ENCODE data around the gene ZBTB43. TPM values are rescaled to one million over a fixed set of nuclear protein-coding genes. Genes with fewer than 3 reads are reported as not detected.

The ZBTB43 gene
- total RNA-seq, 1 experiment from 2014 or later = 0.98 TPM

DNA sequence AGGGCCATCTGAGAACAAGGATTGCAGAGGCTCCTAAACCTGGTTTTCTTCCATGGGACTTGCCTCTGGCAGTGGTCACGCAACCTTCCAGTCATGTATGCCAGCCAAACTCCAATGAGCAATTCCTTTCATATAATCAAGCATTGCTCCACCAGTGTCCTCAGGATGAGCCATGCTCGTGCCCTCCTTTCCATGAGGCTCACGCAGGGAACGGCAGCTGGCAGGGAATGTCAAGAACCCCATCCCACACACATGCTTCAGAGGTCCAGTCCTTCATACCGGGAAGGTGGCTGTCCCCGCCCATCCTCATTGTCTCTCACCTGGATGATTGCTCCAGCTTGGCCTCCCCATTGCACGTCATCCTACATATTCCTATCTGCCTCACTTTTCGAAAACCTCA is 42.2 kb downstream of the ZBTB43 start:
- in situ Hi-C loops (cut with HindIII; ENCODE audit: low pct_unique_long_range_greater_than_20kb, low sequenced_read_pairs) = no loop called here
- DNase-seq (ENCODE audit: low read depth) = no peak

DNA sequence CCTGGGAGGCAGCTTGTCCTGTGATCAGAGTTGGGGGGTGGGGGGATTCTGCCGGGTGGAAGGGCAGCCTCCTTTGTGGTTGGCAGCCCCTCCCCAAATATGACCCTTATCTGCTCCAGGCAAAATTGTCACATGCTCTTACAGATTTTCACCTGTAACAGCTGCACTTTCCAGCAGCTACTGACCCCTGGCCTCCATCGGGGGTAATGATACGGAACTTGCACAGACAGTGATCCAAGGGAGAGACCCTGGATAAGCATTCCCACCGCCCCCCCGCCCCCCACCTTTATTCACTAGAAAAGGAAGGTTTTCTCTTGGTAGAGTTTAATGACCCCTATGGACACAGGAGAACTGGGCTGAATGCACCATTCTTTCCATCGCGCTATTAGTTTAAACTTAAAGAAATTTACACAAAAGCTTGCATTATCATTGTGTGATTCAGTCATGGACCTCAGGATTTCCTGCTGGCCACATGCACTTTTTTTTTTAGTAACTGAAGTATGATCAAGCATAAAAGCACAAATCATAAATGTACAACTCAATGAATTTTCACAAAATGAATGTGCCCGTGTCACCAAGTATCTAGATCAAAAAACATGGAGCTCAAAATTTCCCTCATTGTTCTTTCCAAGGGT is 44.9 kb downstream of the ZBTB43 start:
- in situ Hi-C loops (cut with HindIII; ENCODE audit: low pct_unique_long_range_greater_than_20kb, low sequenced_read_pairs) = no loop called here
- DNase-seq (ENCODE audit: low read depth) = no peak

DNA sequence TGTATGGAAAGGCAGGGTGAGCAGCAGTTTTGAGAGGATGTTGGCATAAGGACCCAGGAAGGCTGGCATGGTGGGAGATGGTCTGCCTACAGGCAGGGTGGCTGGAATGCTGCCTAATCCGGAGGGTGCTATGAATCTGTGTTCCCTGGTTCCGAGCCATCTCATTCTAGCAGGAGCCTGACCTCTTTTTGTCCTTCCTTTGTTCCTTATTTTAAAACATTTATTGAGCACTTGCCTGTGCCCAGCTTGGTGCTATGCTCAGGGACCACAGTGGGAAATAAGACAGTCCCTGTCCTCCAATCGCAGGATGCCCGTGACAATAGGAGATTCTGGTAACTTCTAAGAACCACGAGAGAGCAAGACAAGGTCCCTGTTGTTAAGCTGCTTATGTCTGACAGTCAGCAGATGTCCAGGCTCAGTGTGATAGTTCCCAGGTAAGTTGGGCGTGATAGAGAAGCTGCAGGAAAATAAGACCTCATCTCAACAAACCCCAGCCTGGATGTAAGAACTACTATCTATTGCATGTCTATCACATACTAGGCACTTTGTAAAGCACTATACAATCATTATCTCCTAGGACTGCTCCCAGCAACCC is 46.5 kb downstream of the ZBTB43 start:
- in situ Hi-C loops (cut with HindIII; ENCODE audit: low pct_unique_long_range_greater_than_20kb, low sequenced_read_pairs) = no loop called here
- no peak for DNase-seq (ENCODE audit: low read depth)

DNA sequence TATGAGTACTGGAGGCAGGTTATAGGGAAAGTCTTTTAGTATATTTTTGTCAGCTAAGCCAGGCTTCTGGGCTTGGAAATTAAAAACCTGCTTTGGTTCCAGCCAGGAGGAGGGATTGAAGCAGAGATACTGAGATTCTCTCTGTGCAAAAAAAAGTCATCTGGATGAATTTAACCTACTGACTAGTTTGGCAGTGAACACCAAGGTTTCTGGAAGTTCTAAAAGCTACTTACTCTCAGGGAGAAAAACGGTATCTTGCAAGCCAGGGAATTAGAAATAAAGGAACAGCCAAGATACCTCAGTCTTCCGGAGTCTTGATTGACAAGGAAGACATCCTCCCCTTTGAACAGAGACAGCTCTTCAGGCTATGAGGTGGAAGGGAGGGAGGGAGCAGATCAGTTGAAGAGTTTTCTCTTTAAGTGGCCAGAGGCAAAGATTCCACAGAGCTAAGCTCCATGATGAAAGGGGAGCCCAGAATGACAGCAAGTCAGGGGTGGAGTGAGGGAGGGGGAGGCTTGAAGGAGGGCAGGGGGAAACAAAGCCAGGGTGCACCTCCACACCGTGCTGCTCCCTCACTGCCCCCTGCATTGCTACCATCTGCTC is 47.3 kb downstream of the ZBTB43 start:
- no peak for DNase-seq (ENCODE audit: low read depth)
- in situ Hi-C loops (cut with HindIII; ENCODE audit: low pct_unique_long_range_greater_than_20kb, low sequenced_read_pairs) = no loop called here

DNA sequence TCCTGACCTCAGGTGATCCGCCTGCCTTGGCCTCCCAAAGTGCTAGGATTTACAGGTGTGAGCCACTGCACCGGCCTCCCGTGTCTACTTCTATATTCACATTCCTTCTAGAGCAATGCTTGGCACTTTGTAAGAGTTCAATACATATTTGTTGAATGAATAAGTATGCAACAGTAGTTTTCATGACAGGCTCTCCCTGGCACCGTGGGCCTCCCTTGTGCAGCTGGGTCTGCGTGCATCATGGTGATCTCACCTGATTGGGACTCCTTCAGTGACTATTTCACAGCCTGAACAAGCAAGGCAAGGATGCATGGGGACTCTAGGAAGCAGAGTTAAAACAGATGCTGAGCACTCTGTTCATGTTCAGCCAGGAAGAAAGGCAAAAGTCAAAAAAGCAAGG is 48.8 kb downstream of the ZBTB43 start:
- in situ Hi-C loops (cut with HindIII; ENCODE audit: low pct_unique_long_range_greater_than_20kb, low sequenced_read_pairs) = no loop called here
- DNase-seq (ENCODE audit: low read depth) = no peak

DNA sequence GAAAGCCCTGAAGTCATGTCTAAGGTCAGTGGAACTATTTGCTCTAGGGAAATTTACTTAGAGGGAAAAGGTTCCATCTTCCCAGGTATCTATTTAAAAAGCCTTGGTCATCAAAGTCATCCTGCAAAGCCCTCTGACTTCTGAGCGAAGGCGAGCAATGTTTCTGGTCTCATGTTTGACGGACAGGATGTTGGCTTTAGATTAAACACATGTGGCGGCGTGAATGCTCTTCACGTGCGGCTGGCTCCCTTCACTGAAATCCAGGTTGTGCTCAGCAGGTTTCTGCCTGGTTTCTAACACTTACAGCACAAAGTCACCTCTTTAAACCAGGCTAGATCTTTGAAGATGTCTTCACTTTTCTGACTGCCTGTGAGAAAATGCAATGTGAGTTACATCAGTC is 49.9 kb downstream of the ZBTB43 start:
- no peak for DNase-seq (ENCODE audit: low read depth)
- in situ Hi-C loops (cut with HindIII; ENCODE audit: low pct_unique_long_range_greater_than_20kb, low sequenced_read_pairs) = no loop called here

DNA sequence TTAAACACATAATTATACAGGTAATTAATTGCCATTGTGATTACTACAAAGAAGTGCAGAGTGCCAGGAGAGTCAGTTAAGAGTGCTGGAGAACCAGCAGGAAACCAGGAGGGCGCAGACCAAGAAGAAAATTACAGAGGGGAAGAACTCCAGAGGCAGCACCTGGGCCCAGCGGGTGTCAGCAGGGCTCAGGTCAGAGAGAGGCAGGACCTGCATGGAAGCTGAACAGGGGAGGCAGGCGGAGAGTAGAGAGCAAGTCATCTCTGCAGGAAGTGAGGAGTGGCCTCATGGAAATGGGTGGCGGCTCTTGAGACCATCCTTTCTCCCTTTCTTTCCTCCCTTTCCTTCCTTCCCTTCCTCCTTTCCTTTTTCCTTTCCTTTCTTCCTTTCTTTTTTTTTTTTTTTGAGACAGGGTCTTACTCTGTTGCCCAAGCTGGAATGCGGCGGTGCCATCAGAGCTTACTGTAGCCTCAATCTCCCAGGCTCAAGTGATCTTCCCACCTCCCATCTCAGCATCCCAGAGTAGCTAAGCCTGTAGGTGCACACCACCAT is 51.6 kb downstream of the ZBTB43 start:
- in situ Hi-C loops (cut with HindIII; ENCODE audit: low pct_unique_long_range_greater_than_20kb, low sequenced_read_pairs) = no loop called here
- no peak for DNase-seq (ENCODE audit: low read depth)

DNA sequence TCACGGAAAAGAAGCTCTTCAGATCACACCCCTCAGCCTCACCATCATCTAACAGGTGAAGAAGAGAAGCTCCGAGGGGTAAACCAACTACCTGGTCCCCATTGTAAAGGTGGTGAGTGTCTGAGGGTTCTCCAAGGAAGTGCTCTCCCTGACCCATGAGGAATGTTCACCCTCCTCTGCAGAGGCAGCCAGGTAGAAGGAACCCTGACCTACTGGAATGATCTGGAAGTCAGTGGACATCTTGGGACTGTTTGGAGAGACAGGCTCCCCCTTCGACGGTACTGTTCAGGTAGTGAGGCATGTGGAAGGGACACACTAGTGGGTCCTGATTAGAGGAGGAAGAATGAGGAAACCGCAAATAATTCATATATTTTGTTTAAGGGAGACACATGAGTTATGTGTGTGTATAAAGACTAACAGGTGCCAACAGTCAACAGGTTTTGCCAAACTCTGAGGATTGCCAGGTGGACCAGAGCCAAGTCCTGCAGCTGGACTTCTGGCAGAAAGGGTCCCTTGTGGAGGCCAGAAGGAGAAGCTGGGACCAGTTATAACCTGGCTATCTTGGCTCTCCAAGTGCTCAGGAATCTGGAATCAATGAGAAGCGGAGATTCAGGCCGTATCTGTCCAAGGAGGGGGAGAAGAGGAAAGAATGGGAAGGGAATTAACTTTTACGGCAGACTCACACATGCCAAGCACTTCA is 52.6 kb downstream of the ZBTB43 start:
- DNase-seq (ENCODE audit: low read depth) = no peak
- in situ Hi-C loops (cut with HindIII; ENCODE audit: low pct_unique_long_range_greater_than_20kb, low sequenced_read_pairs) = no loop called here

DNA sequence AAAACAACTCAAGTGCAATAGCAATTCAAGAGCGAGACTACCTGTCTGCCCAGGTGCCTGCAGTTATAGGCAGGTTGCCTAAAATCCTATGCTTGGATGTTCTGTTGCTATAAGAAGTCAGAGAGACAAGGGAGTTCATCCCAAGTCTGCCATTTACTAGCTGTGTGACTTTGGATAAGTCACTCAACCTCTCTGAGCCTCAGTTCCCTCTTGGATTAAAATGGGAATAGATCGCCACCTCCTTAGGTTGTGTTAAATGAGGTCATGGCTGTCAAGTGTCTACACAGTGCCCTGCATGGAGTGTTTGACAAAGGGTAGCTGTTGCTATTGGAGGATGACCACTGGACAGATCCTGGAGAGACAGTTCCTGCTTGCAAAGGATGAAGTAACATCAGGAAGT is 54.3 kb downstream of the ZBTB43 start:
- no peak for DNase-seq (ENCODE audit: low read depth)
- in situ Hi-C loops (cut with HindIII; ENCODE audit: low pct_unique_long_range_greater_than_20kb, low sequenced_read_pairs) = no loop called here

DNA sequence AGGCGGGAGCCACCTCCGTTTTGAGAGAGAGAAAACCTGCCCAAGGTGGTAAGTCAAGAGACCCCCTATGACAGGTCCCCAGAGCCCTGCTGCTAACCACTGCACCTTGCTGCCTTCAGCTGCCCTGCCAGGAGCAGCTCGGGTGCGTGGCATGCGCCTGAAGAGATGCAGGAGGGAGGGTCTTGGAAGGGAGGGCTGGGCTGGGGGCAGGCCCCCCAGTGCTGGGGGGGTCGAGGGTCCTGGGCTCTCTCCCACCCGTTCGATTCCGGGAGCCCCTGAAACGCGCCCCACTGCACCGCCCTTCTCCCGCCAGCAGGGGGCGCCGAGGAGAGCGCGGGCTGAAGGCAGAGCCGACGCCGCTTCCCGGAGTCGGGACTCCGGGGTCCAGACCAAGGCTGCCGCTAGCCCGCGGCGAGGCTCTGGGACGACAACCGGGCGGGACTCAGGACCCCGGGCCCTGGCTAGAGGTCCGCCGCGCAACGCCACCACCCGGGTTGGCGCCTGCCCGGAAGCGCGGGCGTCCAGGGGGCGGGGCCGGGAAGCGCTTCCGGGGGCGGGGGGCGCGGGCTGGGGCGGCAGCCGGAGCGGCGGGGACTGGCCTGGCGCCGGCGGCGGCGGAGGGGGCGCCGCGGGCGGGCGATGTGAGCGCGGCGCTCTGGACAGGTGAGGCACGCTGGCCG is 55.4 kb downstream of the ZBTB43 start, which contains the start of gene ZBTB34:
Gene ZBTB34, plus strand, starts transcription at position 563 of the 680 bp plus-strand sequence. CDS start 18,761 bp downstream, outside the sequence.
- DNase-seq (ENCODE audit: low read depth) = peak; percentile 64
- in situ Hi-C loops (cut with HindIII; ENCODE audit: low pct_unique_long_range_greater_than_20kb, low sequenced_read_pairs) = no loop called here

DNA sequence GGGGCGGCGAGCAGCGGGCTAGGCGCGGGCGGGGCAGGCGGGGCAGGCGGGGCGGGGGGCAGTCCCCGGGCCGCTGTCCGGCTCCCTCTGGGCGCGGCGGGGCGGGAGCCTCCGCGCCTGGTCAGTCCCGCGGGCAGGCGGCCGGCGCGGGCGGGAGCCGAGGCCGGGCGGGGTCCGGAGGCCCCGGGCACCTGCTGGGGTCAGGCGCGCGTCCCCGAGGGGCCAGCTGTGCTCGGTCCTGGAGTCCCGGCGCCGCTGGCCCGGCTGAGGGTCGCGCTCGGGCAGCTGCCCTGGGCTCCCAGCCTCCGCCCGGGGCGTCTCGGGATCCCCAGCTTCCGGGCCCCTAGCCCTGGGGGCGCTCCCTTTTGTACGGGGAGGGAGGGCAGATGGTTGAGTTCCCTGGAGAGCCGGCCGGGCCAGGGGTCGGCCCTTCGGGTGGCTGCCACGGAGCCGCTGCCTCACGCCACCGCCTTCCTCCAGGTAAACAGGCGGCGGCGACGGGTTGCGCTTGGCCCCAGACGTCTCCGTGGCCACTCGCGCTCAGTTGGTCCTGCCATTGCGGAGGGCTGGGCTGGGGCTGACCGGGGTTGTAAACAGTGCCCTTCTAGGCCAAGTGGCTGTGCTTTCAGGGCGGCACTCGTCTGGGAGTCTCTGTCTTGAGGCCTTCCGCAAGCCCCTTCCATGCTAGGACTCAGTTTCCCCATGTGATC is 56.1 kb downstream of the ZBTB43 start:
- in situ Hi-C loops (cut with HindIII; ENCODE audit: low pct_unique_long_range_greater_than_20kb, low sequenced_read_pairs) = no loop called here
- DNase-seq (ENCODE audit: low read depth) = peak; percentile 27

DNA sequence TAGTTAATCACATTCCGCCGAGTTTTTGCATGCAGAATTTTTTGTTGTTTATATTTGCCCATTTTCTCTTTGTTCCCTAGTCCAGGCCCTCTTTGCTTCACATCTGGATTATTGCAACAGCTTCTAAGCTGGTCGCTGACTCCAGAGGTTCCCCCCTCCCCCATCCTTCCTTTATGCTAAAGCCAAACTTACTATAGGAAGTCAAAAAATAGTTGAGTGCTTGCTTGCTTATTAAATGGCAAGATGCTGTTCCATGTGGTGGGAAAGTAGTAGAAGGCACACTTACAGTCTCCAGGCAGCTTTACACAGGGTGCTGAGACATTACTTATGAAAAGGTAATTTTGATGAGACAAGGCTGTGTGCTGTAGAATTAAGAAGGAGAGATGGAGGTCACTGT is 56.9 kb downstream of the ZBTB43 start:
- in situ Hi-C loops (cut with HindIII; ENCODE audit: low pct_unique_long_range_greater_than_20kb, low sequenced_read_pairs) = no loop called here

DNA sequence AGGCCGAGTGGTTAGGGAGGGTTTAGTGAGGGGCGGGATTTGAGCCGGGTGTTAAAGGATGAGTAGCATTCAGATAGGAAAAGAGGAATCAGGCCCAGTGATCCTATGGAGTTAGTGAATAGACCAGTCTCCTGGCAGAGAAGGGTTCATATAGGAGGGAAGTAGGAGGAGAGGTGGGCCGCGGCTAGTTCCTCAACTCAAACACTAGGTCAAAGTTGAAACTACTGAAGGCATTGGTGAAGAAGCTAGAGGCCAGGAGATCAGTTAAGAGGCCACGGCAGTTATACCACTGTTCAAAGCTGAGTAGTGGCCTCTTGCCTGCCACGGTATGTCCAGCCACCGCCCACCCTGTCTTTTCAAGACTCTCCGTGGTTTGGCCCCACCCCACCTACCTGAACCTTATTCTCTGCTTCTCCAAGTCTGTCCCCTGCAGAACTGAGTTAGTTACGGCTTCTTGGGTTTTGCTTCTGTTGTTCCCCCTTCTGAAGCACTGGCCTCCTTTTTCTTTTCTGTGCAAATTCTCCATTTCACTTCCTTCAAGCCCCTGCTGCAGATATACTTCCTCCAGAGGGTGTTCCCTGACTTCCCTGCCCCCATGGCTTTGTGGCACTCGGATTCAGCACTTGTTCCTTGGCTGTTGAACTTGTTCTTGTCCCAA is 57.4 kb downstream of the ZBTB43 start:
- in situ Hi-C loops (cut with HindIII; ENCODE audit: low pct_unique_long_range_greater_than_20kb, low sequenced_read_pairs) = no loop called here

More for the DNA sequence above, 56.9 kb downstream of the ZBTB43 start:
- DNase-seq (ENCODE audit: low read depth) = no peak

DNA sequence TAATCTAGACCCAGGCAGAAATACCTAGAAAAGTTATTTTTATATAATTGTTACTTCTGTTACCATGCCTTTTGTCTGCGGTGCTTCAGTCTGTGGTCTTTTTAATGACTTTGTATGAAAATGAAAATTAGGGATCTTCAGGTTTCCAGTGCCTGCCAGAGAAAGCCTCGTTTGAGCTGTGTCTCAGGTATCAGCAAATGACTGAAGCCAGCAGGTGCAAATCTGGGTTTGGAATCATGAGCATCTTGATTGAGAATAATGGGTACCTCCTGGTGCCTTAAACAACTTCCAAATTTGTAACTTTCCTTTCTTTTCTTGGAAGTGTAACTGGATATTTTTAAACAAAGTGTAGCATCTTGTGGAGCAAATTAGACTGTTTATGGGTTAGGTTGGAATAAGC is 59.9 kb downstream of the ZBTB43 start:
- no peak for DNase-seq (ENCODE audit: low read depth)
- in situ Hi-C loops (cut with HindIII; ENCODE audit: low pct_unique_long_range_greater_than_20kb, low sequenced_read_pairs) = no loop called here

More for the DNA sequence above, 57.4 kb downstream of the ZBTB43 start:
- DNase-seq (ENCODE audit: low read depth) = no peak

DNA sequence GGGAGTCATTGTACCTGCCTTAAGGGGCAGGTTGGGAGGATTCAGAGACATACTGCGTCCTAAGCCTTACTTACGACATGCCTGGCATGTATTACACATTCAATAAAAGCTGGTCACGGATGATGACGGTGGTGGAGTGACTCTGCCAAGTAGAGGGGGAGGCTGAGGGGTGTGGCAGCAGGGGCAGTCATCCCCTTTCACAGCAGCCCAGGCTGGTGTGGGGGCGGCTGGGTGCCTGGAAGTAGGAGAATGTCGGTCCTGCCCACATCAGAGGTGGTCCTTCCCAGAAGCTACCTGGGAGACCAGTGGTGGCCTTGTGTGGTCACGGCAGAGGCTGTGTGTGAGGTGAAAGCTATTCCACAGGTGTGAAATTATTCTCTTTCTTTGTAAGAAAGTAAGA is 64.5 kb downstream of the ZBTB43 start:
- in situ Hi-C loops (cut with HindIII; ENCODE audit: low pct_unique_long_range_greater_than_20kb, low sequenced_read_pairs) = no loop called here
- DNase-seq (ENCODE audit: low read depth) = no peak

DNA sequence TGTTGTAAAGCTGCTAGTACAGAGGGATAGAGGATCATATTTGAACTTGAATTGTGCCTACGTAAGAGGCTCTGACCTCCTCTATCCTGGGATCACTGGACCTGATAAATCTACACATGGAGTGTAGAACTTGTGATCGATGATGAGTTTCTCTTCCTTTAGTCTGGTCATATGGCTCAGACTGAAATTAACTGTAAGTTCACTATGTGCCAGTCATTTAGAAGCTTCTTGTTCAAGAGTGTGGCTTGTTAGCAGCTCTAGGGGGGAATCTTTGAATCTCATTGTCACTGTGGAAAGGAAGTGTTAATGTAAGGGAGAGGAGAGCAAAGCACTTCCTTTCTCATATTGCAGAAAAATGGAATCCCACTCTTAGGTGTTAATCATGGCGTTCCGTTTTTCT is 67.7 kb downstream of the ZBTB43 start:
- DNase-seq (ENCODE audit: low read depth) = no peak
- in situ Hi-C loops (cut with HindIII; ENCODE audit: low pct_unique_long_range_greater_than_20kb, low sequenced_read_pairs) = no loop called here

DNA sequence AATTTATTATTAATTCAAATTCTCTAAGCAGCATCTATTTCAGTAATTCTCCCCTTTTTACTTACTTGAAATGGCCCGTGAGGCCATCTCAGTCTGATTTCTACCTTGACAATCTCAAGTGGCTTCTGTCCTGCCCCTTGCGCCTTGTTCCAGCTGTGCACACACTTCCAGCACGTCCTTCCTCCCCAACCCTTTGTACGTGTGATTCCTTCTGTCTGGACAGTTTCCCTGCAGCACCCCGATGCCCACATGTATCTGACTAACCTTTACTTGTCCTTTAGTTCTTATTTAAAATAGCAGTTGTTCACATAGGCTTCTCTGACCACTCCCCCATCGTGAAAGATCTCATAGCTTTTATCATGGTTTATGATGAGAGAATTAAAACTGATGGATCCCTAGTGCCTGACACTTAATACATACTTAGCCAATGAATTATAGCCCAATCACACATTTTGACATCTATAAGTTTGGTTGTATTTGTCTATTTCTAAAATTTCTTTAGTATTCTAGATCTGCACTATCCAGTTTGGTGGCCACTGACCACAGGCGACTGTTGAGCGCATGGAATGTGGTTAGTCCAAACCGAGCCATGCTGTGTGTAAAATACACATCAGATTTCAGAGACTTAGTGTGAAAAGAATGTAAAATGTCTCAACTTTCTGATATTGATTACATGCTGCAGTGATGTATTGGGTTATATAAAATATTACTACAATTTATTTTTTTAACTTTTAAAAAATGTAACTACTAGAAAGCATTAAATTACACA is 69.9 kb downstream of the ZBTB43 start:
- DNase-seq (ENCODE audit: low read depth) = no peak
- in situ Hi-C loops (cut with HindIII; ENCODE audit: low pct_unique_long_range_greater_than_20kb, low sequenced_read_pairs) = no loop called here
